ENCODE measurements around the gene SUGCT.

SUGCT gene

DNA sequence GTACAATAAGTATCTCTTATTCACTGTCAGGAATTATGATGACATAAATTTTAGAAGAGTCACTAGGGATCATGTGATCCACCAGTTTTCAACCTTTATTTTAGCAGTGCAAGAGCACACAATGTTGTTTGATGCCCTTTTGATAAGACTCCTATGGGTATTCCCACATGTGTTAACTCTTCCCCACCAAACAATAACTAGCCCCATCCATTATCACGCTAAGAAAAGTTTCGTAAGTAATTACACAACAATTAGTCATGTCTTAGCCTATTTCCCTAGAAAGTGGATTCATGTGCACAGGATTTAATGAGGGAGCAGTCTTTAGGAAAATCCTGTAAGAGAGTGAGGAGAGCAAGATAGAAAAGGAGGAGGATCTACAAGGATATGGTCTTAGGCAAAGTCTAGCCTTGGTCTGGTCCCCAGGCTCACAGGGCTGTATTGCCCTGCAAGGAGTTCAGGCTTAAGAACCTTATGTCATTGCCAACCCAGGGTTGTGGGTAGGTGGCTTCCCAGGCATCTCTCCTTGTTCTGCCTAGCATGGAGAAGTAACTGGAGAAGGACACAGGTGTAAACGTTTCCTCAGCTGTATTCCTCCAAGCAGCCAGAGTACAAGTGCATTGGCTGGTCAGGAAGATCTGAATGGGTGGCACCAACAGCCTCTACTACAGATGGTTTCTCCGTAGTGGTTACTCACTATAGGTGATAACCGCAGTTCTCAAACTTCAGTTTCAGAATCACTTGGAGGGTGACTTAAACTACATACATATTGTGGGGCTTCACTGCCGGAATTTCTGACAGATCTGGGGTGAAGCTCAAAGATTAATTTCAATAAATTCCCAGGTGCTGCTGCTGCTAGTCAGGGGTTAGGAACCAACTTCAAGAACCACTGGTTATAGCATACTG lies 574.5 kb downstream of the SUGCT start:
- in situ Hi-C loops (cut with MboI; ENCODE audit: low pct_unique_long_range_greater_than_20kb, low sequenced_read_pairs, unreplicated experiment): no loop called here
- DNase-seq (ENCODE audit: low spot score): no peak
- TF ChIP-seq, protein P1, sequence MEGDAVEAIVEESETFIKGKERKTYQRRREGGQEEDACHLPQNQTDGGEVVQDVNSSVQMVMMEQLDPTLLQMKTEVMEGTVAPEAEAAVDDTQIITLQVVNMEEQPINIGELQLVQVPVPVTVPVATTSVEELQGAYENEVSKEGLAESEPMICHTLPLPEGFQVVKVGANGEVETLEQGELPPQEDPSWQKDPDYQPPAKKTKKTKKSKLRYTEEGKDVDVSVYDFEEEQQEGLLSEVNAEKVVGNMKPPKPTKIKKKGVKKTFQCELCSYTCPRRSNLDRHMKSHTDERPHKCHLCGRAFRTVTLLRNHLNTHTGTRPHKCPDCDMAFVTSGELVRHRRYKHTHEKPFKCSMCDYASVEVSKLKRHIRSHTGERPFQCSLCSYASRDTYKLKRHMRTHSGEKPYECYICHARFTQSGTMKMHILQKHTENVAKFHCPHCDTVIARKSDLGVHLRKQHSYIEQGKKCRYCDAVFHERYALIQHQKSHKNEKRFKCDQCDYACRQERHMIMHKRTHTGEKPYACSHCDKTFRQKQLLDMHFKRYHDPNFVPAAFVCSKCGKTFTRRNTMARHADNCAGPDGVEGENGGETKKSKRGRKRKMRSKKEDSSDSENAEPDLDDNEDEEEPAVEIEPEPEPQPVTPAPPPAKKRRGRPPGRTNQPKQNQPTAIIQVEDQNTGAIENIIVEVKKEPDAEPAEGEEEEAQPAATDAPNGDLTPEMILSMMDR (IDR thresholded peaks at IDR 0.05; ENCODE audit: extremely low read depth, insufficient read depth, missing control alignments): no peak

DNA sequence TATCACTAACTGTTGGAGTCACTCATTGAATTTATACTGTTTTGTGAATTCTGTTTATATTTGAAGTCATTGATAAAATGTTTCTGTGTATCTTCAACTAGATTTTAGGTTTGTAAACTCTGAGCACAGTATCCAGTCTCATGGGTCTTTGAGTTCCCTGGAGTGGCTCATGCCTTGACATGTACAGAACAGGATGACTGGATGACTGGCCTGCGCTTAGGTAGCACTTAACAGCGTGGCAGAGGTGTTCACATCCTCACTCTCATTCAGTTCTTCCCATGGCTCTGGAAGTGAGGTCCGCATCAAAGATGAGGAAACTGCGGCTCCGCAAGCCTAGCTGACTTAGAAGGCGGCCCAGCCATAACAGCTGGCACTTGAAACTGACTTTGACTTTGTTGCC lies 576.9 kb downstream of the SUGCT start:
- TF ChIP-seq, protein P1 (IDR thresholded peaks at IDR 0.05; ENCODE audit: extremely low read depth, insufficient read depth, missing control alignments): no peak
- in situ Hi-C loops (cut with MboI; ENCODE audit: low pct_unique_long_range_greater_than_20kb, low sequenced_read_pairs, unreplicated experiment): no loop called here
- DNase-seq (ENCODE audit: low spot score): no peak

DNA sequence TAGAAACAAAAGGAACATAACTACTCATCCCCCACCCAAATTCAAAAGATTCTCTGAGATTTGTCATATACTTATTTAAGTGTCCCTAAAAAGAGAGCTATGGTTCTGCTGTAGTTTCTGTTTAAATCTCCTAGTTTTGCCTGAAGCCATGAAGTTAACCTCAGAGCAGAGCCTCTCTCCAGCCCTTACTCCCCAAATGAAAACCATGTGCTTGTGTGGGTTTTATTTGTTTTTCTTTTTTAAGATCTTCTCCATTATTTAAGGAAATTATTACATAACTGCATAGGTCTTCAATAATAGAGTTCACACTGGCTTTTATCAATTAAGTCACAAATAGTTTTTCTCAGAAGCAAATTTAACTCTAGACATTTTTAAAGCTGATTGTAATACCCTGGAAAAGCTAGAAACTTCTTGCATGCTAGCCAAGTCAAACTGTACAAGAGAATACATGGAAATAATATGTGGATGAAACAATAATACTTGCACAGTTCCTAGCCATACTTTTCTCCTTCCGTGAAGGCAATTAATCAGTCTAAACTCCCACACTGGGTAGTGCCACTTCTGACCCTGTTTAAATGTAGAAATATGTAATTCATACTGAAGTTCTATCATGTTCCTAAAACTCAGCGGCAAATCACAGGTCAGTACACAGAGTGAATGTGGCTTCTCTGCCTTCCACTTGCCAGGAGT lies 579.7 kb downstream of the SUGCT start:
- TF ChIP-seq, protein P1 (IDR thresholded peaks at IDR 0.05; ENCODE audit: extremely low read depth, insufficient read depth, missing control alignments): no peak
- no peak for DNase-seq (ENCODE audit: low spot score)
- in situ Hi-C loops (cut with MboI; ENCODE audit: low pct_unique_long_range_greater_than_20kb, low sequenced_read_pairs, unreplicated experiment): no loop called here

DNA sequence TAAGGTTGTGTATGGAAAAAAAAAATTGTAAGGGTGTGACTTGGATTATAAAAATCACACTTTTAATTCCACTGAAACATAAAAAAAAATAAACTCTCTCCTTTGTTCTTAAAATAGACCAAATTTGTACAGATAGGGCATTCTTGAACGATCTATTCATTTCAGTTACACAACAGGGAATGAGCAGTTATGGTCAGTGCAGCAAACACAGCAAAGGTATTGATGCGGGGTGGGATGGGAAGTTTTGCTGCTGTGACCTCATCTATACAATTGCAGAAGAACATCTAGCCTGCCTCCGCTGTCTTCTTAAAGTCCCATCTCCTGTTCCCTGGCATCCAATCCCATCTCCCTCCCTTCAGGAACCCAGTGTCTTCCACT lies 580.2 kb downstream of the SUGCT start:
- TF ChIP-seq, protein P1 (IDR thresholded peaks at IDR 0.05; ENCODE audit: extremely low read depth, insufficient read depth, missing control alignments): no peak
- in situ Hi-C loops (cut with MboI; ENCODE audit: low pct_unique_long_range_greater_than_20kb, low sequenced_read_pairs, unreplicated experiment): no loop called here
- DNase-seq (ENCODE audit: low spot score): no peak

DNA sequence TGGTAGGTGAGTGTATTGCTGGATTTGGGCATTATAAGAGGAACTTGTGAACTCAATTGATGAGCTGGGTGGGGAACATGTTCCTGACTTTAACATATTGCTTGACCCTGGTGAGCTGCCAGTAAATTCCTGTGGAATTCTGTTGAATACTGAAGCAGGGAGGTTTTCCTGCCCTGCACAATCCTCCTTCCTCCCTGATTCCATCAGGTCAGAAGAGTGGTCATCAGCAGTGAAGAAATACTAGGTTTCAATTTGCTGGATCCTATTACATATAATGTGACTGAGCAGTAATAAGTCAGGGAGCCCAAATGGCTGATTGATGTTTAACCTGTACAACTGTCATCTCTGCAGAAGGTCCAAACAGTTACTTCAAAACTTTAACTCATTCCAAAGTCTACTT lies 581.2 kb downstream of the SUGCT start:
- in situ Hi-C loops (cut with MboI; ENCODE audit: low pct_unique_long_range_greater_than_20kb, low sequenced_read_pairs, unreplicated experiment): no loop called here
- DNase-seq (ENCODE audit: low spot score): no peak
- TF ChIP-seq, protein P1 (IDR thresholded peaks at IDR 0.05; ENCODE audit: extremely low read depth, insufficient read depth, missing control alignments): no peak

DNA sequence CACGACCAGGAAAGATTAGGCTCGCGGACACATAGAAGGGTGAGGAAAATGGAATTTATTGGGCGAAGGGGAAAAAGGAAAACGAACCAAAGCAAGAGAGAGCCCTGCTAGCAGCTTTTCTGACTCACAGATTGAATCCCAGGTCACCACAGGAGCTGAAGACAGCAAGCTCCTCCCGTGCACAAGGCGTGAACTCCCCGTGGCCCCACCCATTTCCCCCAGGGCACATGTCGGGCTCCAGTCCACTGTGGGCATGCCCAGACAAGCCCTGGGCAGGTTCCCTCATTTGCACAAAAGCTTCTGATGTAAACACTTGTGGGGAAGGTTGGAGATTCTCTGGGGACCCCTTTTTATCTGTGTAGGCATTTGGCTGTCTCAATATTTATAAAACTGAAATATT lies 582.4 kb downstream of the SUGCT start:
- TF ChIP-seq, protein P1 (IDR thresholded peaks at IDR 0.05; ENCODE audit: extremely low read depth, insufficient read depth, missing control alignments): no peak
- DNase-seq (ENCODE audit: low spot score): no peak
- in situ Hi-C loops (cut with MboI; ENCODE audit: low pct_unique_long_range_greater_than_20kb, low sequenced_read_pairs, unreplicated experiment): no loop called here

All from GM13977 (cell line).